Stimulated activated CD8-positive, alpha-beta memory T cell treated with anti-CD3 and anti-CD28 coated beads, Interleukin-2, amount 100 ng/mL, for 1 hour (primary cell): ENCODE data around the gene PIK3R5.

Experiments used
- DNase-seq, 2 donors: peaks; one replicate each; pipeline ENCODE4 v3.0.0-alpha.2; 2020; ENCODE audit warnings: low read depth in 2 of 2

The PIK3R5 gene

GRCh38 chr17:8953156-8953885 lies 12.2 kb downstream of the PIK3R5 start:
- DNase-seq, result no peak

GRCh38 chr17:8952191-8952590 lies 13.3 kb downstream of the PIK3R5 start:
- no peak for DNase-seq

- DNase-seq, result no peak
Measured at GRCh38 chr17:8951206-8951605, 14.3 kb downstream of the PIK3R5 start.

- DNase-seq, result no peak
Measured at GRCh38 chr17:8949061-8949661, 16.3 kb downstream of the PIK3R5 start.

- DNase-seq, result no peak
Measured at GRCh38 chr17:8948462-8948861, 17.0 kb downstream of the PIK3R5 start.

DNA sequence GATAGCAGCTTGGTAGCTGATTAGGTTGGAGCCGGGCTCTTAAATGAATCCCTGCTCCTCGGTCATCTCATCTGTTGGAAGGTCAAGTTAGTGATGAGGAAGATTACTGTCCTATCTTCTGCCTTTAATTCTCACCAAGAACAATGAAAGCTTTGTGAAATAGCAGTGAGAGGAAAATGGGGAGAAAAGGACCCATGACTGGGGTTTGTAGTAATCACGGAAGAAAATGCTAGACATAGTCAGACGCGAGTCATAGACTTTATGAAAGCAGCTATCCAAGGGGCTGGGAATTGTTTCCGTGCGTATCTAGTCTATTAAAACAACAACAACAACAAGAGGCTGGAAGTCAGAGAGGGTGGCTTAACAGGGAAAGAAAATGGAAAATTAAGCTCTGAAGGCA lies 18.3 kb downstream of the PIK3R5 start:
- no peak for DNase-seq

- DNase-seq, result no peak
Measured at GRCh38 chr17:8946476-8946875, 19.0 kb downstream of the PIK3R5 start.

DNA sequence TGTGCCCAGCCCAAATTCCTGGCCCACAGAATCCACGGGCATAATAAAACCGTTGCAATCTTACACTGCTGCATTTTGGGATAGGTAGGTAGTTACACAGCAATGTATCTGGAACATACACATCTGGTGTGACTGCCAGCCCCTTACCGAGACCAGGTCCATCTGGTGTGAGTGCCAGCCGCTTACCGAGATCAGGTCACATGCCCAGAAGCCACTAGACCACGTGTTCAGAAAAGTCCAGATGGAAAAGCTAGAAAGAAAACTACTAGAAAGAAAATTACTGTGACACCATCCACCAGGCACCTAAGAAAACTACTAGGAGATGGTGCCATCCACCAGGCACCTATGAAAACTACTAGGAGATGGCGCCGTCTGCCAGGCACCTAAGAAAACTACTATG lies 19.4 kb downstream of the PIK3R5 start:
- DNase-seq, result no peak

- no peak for DNase-seq
Measured at GRCh38 chr17:8944748-8945147, 20.8 kb downstream of the PIK3R5 start.

- DNase-seq, result no peak
Measured at GRCh38 chr17:8944083-8944482, 21.4 kb downstream of the PIK3R5 start.

GRCh38 chr17:8941980-8942622 lies 23.4 kb downstream of the PIK3R5 start:
- no peak for DNase-seq

GRCh38 chr17:8941520-8941919 lies 24.0 kb downstream of the PIK3R5 start:
- DNase-seq, result no peak

DNA sequence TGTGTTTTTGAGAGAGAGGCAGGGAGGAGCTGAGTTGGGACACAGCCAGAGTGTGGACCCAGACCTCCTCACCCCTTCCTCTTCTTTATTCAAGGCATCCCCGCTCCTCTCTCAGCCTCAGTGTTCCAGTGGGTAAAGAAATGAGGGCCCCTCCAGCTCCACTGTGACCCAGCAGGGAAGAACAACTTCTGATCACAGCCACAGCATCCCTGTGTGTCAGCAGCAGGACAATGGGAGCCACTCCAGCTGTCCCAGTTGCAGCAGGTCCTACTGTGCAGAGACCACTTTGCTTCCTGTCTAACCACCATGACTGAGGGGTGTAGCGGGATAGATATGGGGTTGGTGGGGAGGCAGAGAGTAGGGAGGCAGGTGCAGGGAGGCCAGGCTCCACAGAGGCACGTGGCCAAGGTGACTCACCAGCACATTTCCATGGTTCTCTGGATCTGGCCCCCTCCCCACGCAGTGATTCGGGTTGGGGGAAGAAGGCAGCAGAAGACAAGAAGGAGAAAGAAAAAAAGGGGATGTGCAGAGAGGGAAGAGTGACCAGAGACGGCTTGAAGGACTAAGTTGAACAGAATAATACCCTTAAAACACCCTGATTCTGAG lies 24.5 kb downstream of the PIK3R5 start:
- no peak for DNase-seq

GRCh38 chr17:8939496-8940334 lies 25.8 kb downstream of the PIK3R5 start:
- no peak for DNase-seq

DNA sequence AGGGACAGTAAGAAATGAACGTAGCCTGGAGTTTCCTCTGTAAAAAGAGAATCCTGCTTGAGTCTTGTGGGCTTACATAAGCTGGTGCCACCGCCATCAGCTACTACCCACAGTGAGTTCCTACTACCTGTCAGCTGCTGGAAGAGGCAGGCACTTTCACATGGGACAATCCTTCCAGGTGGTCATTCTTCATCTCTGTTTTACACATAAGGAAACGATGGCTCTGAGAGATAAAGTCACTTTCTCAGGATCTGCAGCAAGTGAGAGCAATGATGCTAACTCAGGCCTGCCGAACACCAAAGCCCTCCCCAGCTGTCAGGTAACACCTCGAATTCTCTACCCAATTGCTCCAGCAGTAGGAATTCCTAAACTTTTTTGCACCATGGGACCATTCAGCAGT lies 26.6 kb downstream of the PIK3R5 start:
- no peak for DNase-seq

- DNase-seq, result no peak
Measured at GRCh38 chr17:8935191-8935590, 30.3 kb downstream of the PIK3R5 start.

- DNase-seq, result no peak
Measured at GRCh38 chr17:8934346-8934745, 31.2 kb downstream of the PIK3R5 start.

- DNase-seq, result no peak
Measured at GRCh38 chr17:8930649-8931048, 34.9 kb downstream of the PIK3R5 start.

- DNase-seq, result no peak
Measured at GRCh38 chr17:8928347-8928746, 37.2 kb downstream of the PIK3R5 start.

GRCh38 chr17:8927395-8927794 lies 38.1 kb downstream of the PIK3R5 start:
- no peak for DNase-seq

DNA sequence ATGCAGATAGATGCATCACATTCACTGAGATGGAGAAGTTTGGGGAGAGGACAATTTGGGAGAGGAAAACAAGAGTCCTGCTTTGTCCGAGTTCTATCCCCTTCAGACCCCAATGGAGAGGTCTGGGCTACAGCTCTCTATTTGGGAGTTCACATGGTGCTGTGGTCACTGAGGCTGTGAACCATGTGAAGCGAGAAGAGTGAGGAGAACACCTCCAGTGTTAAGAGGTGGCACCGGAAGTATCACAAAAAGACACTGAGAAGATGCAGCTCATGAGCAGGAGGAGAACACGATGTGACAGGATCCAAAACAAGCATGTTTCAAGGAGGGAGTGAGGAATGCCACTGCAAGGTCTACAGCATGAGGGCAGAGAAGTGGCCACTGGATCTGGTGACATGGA lies 39.7 kb downstream of the PIK3R5 start:
- DNase-seq, result no peak

GRCh38 chr17:8925141-8925540 lies 40.4 kb downstream of the PIK3R5 start:
- DNase-seq, result no peak
